Fibroblast of lung (primary cell): ENCODE results near the gene ERICH2. TPM values are rescaled to one million over a fixed set of nuclear protein-coding genes. Genes with fewer than 3 reads are reported as not detected.

ENCODE experiments used
- DNase-seq, 2 donors: peaks; one replicate each; pipeline versions ENCODE4 v3.0.0 to v3.0.0-alpha.2; 2010; ENCODE audit warnings: low read depth in 2 of 2
- H2AFZ ChIP-seq: 2 replicates; pipeline ENCODE4 v1.5.1; 2012; ENCODE audit warnings: low read length, control low read depth, inconsistent platforms
- H3K27ac ChIP-seq: 2 replicates; pipeline ENCODE4 v1.5.1; 2011; ENCODE audit warnings: low read length, control low read depth; ENCODE audit not compliant: insufficient read depth
- H3K27me3 ChIP-seq: 2 replicates; pipeline ENCODE4 v1.5.1; 2011; ENCODE audit warnings: mild to moderate bottlenecking, low read length; ENCODE audit not compliant: control insufficient read depth, insufficient read depth
- H3K36me3 ChIP-seq: 2 replicates; pipeline ENCODE4 v1.5.1; 2011; ENCODE audit warnings: low read length; ENCODE audit not compliant: control insufficient read depth, insufficient read depth
- H3K4me1 ChIP-seq: 2 replicates; pipeline ENCODE4 v1.5.1; 2011; ENCODE audit warnings: low read length; ENCODE audit not compliant: control insufficient read depth, insufficient read depth; ENCODE audit errors: extremely low read depth
- H3K4me2 ChIP-seq: 2 replicates; pipeline ENCODE4 v1.5.1; 2011; ENCODE audit warnings: low read length, control low read depth; ENCODE audit not compliant: insufficient read depth; ENCODE audit errors: extremely low read depth
- H3K4me3 ChIP-seq, 4 experiments: fragments of 200-600 bp in 1 of 4; sonication (generic) in 1 of 4; replicated peaks in 1 of 4; 2 replicates each; pipeline ENCODE4 v1.5.1; 2011 to 2016; ENCODE audit warnings: low read length in 4 of 4, low read depth in 3 of 4, mild to moderate bottlenecking in 3 of 4, control low read depth in 2 of 4, inconsistent platforms in 1 of 4, mixed read lengths in 1 of 4; ENCODE audit not compliant: insufficient read depth in 1 of 4; ENCODE audit errors: control extremely low read depth in 1 of 4
- H3K79me2 ChIP-seq: 2 replicates; pipeline ENCODE4 v1.5.1; 2012; ENCODE audit warnings: mild to moderate bottlenecking, low read length, inconsistent platforms; ENCODE audit not compliant: control insufficient read depth, insufficient read depth
- H3K9ac ChIP-seq: 2 replicates; pipeline ENCODE4 v1.5.1; 2011; ENCODE audit warnings: mild to moderate bottlenecking, low read length, control low read depth; ENCODE audit not compliant: insufficient read depth
- H3K9me3 ChIP-seq: 2 replicates; pipeline ENCODE4 v1.5.1; 2012; ENCODE audit warnings: low read depth, low read length; ENCODE audit not compliant: control insufficient read depth, insufficient read depth
- H4K20me1 ChIP-seq: 2 replicates; pipeline ENCODE4 v1.5.1; 2011; ENCODE audit warnings: low read length; ENCODE audit not compliant: control insufficient read depth, insufficient read depth; ENCODE audit errors: extremely low read depth
- CTCF ChIP-seq, 2 donors: IDR thresholded peaks in 1 of 2; conservative IDR thresholded peaks in 1 of 2; 1 replicate in 1 of 2; 2 replicates in 1 of 2; pipeline ENCODE4 v1.5.1; 2011 to 2012; ENCODE audit warnings: low read length in 2 of 2, control low read depth in 1 of 2, inconsistent platforms in 1 of 2, low read depth in 1 of 2, mild to moderate bottlenecking in 1 of 2
- EZH2 ChIP-seq: IDR thresholded peaks from 2 replicates; pipeline ENCODE4 v1.5.1; 2012; ENCODE audit warnings: low read length, control low read depth, mild to moderate bottlenecking; ENCODE audit errors: missing control alignments
- polyA plus RNA-seq, 2 donors: library from polyadenylated mRNA; depleted of rRNA in 1 of 2; stranded (reverse) in 1 of 2; unstranded in 1 of 2; fragments of >200 nt; gene quantifications; 2 replicates each; pipeline ENCODE4 v1.2.1, GENCODE V29; 2011 to 2012; ENCODE audit warnings: missing spikeins in 1 of 2
- total RNA-seq: library from RNA; depleted of rRNA; stranded (reverse); fragments of >200 nt; gene quantifications from 2 replicates; pipeline ENCODE4 v1.2.1, GENCODE V29; 2014

ERICH2 gene
- total and polyA plus RNA-seq, 2 donors (not counting 1 experiment from before 2014, with no cell fraction given): 3.1 TPM; not detected in 1

GRCh38 chr2:170771421-170771937 is 1.3 kb downstream of the ERICH2 start:
- peak overlapping the region; percentile 24 for H2AFZ ChIP-seq
- peaks cover 8% of the 10 kb centered on the region for H3K27me3 ChIP-seq
- no peaks in the 10 kb centered on the region for H3K4me1 ChIP-seq
- H3K9me3 ChIP-seq: no peaks in the 10 kb centered on the region
- peak; percentile 74 for TF ChIP-seq EZH2
- no peak for TF ChIP-seq CTCF (conservative IDR thresholded peaks at IDR 0.05 in 1 of 2, IDR thresholded peaks at IDR 0.05 in 1 of 2; ENCODE audit: low read depth in 1 of 2, low read length in 2 of 2)
- peak overlapping the region; percentile 89 for H3K4me2 ChIP-seq
- no peak overlapping the region for H3K27ac ChIP-seq
- peak in 1 of 2 donors; percentile 30 for DNase-seq
- no peak overlapping the region for H3K9ac ChIP-seq
- no peaks in the 10 kb centered on the region for H3K79me2 ChIP-seq
- H3K36me3 ChIP-seq: no peaks in the 10 kb centered on the region
- peak overlapping the region; percentile 50 to 69 (median 59) for H3K4me3 ChIP-seq
- H4K20me1 ChIP-seq: no peaks in the 10 kb centered on the region

- Histone ChIP-seq H3K9ac (no peak overlapping the region), H4K20me1 (no peaks in the 10 kb centered on the region), H3K27ac (no peak overlapping the region), H2AFZ (no peak overlapping the region), H3K36me3 (no peaks in the 10 kb centered on the region), H3K9me3 (no peaks in the 10 kb centered on the region), H3K27me3 (peaks cover 8% of the 10 kb centered on the region), H3K4me3 (peak overlapping the region in 1 of 4 experiments; percentile 61), H3K4me2 (no peak overlapping the region), H3K79me2 (no peaks in the 10 kb centered on the region), H3K4me1 (no peaks in the 10 kb centered on the region)
- TF ChIP-seq EZH2: no peak
- TF ChIP-seq CTCF (conservative IDR thresholded peaks at IDR 0.05 in 1 of 2, IDR thresholded peaks at IDR 0.05 in 1 of 2; ENCODE audit: low read depth in 1 of 2, low read length in 2 of 2): no peak
- DNase-seq: no peak
These were observed 2.1 kb downstream of the ERICH2 start for GRCh38 chr2:170772295-170772694.

- no peak for TF ChIP-seq EZH2
- no peak for TF ChIP-seq CTCF (conservative IDR thresholded peaks at IDR 0.05 in 1 of 2, IDR thresholded peaks at IDR 0.05 in 1 of 2; ENCODE audit: low read depth in 1 of 2, low read length in 2 of 2)
- no peaks in the 10 kb centered on the region for H4K20me1 ChIP-seq
- no peak for DNase-seq
- H3K36me3 ChIP-seq: no peaks in the 10 kb centered on the region
- no peak overlapping the region for H3K9ac ChIP-seq
- H3K27ac ChIP-seq: no peak overlapping the region
- no peaks in the 10 kb centered on the region for H3K9me3 ChIP-seq
- no peaks in the 10 kb centered on the region for H3K79me2 ChIP-seq
- H2AFZ ChIP-seq: no peak overlapping the region
- no peak overlapping the region for H3K4me3 ChIP-seq
- H3K4me1 ChIP-seq: no peaks in the 10 kb centered on the region
- no peak overlapping the region for H3K4me2 ChIP-seq
- peaks cover 8% of the 10 kb centered on the region for H3K27me3 ChIP-seq
These were observed 3.9 kb downstream of the ERICH2 start for GRCh38 chr2:170774074-170774473.
